Measurements from ENCODE around the gene CHMP4A.
"Not testable (repeated sequence)": the region's sequence is repeated elsewhere in the genome, so short reads cannot be mapped to it uniquely, and the experiment has no call there.

CHMP4A gene

GRCh38 chr14:24219080-24219479, 5.8 kb upstream of the CHMP4A start:
- Histone ChIP-seq H4K20me1 (ENCODE audit: low read depth, low read length) (no peaks in the 10 kb centered on the region), H3K36me3 (ENCODE audit: low read length) (no peaks in the 10 kb centered on the region), H3K79me2 (ENCODE audit: insufficient read depth, low read length) (peaks cover 40% of the 10 kb centered on the region), H3K27ac (ENCODE audit: low read depth, low read length) (no peak overlapping the region), H3K9me3 (ENCODE audit: insufficient read depth, low read length) (no peaks in the 10 kb centered on the region), H3F3A (ENCODE audit: insufficient read depth) (peaks cover 19% of the 10 kb centered on the region), H3K9ac (ENCODE audit: low read length) (no peak overlapping the region), H3K4me3 (ENCODE audit: insufficient read depth, low read length, poor library complexity, severe bottlenecking) (no peak overlapping the region), H3K9me2 (replicated peaks; ENCODE audit: insufficient read depth, low read length) (no peaks in the 10 kb centered on the region), H3K4me2 (ENCODE audit: low read depth, low read length, poor library complexity, severe bottlenecking) (no peak overlapping the region), H3K27me3 (ENCODE audit: low read length) (no peaks in the 10 kb centered on the region), H2AFZ (ENCODE audit: low read depth, low read length, severe bottlenecking) (no peak overlapping the region)
- TF ChIP-seq, protein P1, sequence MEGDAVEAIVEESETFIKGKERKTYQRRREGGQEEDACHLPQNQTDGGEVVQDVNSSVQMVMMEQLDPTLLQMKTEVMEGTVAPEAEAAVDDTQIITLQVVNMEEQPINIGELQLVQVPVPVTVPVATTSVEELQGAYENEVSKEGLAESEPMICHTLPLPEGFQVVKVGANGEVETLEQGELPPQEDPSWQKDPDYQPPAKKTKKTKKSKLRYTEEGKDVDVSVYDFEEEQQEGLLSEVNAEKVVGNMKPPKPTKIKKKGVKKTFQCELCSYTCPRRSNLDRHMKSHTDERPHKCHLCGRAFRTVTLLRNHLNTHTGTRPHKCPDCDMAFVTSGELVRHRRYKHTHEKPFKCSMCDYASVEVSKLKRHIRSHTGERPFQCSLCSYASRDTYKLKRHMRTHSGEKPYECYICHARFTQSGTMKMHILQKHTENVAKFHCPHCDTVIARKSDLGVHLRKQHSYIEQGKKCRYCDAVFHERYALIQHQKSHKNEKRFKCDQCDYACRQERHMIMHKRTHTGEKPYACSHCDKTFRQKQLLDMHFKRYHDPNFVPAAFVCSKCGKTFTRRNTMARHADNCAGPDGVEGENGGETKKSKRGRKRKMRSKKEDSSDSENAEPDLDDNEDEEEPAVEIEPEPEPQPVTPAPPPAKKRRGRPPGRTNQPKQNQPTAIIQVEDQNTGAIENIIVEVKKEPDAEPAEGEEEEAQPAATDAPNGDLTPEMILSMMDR (IDR thresholded peaks at IDR 0.05; ENCODE audit: insufficient read depth, low read length, poor library complexity, severe bottlenecking), result no peak
- TF ChIP-seq EZH2phosphoT487 (conservative IDR thresholded peaks at IDR 0.05; ENCODE audit: low read length), result no peak

DNA sequence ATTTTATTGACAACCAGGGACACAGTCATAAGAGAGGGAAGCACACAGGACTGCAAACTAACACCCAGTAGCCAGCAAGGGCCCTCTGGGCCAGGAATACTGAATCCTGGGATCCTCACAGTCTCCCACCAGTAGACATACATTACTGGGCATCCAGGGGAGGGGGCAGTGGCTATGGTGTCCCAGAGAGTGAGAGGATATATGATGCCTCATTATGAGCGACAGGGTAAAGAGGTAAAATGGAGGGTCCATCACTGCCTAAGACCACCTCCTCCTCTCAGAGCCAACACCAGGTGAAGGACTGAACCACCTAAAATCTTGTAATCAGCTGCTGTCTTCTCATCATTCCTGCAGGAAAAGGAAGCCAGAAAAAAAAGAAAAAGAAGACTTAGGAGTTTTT, 3.6 kb upstream of the CHMP4A start:
- H2AFZ ChIP-seq (ENCODE audit: low read depth, low read length, severe bottlenecking); H3K4me3 ChIP-seq (ENCODE audit: insufficient read depth, low read length, poor library complexity, severe bottlenecking); H3K36me3 ChIP-seq (ENCODE audit: low read length); H3K27ac ChIP-seq (ENCODE audit: low read depth, low read length); H4K20me1 ChIP-seq (ENCODE audit: low read depth, low read length); H3K9ac ChIP-seq (ENCODE audit: low read length); H3K9me2 ChIP-seq (replicated peaks; ENCODE audit: insufficient read depth, low read length); H3K4me2 ChIP-seq (ENCODE audit: low read depth, low read length, poor library complexity, severe bottlenecking); H3K27me3 ChIP-seq (ENCODE audit: low read length); H3K9me3 ChIP-seq (ENCODE audit: insufficient read depth, low read length): not testable (repeated sequence)
- Histone ChIP-seq H3F3A (ENCODE audit: insufficient read depth) (peaks cover 26% of the 10 kb centered on the region), H3K79me2 (ENCODE audit: insufficient read depth, low read length) (peaks cover 22% of the 10 kb centered on the region)

GRCh38 chr14:24216345-24216699, 3.0 kb upstream of the CHMP4A start:
- H3K4me3 ChIP-seq (ENCODE audit: insufficient read depth, low read length, poor library complexity, severe bottlenecking), result no peak overlapping the region
- peaks cover 26% of the 10 kb centered on the region for H3F3A ChIP-seq (ENCODE audit: insufficient read depth)
- H3K9ac ChIP-seq (ENCODE audit: low read length), result peak overlapping the region; percentile 87; the same call in 1 of the 2 replicates
- peaks cover 16% of the 10 kb centered on the region for H3K79me2 ChIP-seq (ENCODE audit: insufficient read depth, low read length)
- H2AFZ ChIP-seq (ENCODE audit: low read depth, low read length, severe bottlenecking), result no peak overlapping the region
- H3K9me2 ChIP-seq (replicated peaks; ENCODE audit: insufficient read depth, low read length), result no peaks in the 10 kb centered on the region
- H3K36me3 ChIP-seq (ENCODE audit: low read length), result no peaks in the 10 kb centered on the region
- 0 out of 2 replicates have a peak overlapping the region, but pooled peaks have one; percentile 74 for H3K27ac ChIP-seq (ENCODE audit: low read depth, low read length)
- peak overlapping the region; percentile 59 for H3K4me2 ChIP-seq (ENCODE audit: low read depth, low read length, poor library complexity, severe bottlenecking)
- no peaks in the 10 kb centered on the region for H4K20me1 ChIP-seq (ENCODE audit: low read depth, low read length)
- H3K27me3 ChIP-seq (ENCODE audit: low read length), result no peaks in the 10 kb centered on the region
- TF ChIP-seq EZH2phosphoT487 (conservative IDR thresholded peaks at IDR 0.05; ENCODE audit: low read length), result no peak
- TF ChIP-seq, protein P1 (IDR thresholded peaks at IDR 0.05; ENCODE audit: insufficient read depth, low read length, poor library complexity, severe bottlenecking), result no peak
- no peaks in the 10 kb centered on the region for H3K9me3 ChIP-seq (ENCODE audit: insufficient read depth, low read length)

DNA sequence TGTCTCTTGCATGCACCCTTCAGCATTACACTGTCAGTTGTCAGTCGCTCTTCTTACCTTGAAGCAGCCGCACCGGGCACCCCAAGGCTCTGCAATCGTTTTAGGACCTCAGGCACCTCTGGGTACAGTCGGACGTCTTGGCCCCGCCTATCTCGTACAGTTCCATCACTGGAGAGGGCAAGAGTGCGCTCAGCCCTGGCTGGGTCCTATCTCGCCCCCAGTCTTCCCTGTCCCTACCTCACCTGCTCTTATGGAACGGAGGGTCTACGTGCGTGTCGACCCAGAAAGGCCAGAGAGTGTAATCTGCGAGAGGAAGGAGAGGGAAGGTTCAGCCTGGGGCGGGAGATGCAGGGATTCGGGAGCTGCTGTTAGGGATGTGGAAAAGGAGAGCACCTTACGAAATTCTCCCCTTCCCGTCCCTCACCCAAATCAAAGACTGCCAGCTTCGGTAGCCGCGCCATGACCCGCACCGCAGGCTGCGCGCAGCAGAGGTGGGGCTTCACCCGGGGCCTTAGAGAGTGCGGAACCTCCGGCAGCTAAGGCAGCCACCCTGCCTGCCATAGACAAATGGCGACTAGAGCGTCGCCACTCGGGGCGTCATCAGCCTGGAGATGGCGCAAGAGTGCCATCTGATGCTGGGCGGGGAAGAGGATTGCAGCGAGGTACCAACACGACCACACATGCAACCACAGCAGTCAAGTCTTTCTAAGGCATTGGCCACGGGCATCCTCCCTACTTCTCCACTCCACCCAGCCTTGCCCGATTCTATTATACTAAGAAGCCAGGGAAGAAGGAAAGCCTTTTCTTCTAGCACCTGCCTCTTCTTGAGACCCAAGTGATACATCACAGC, 2.4 kb upstream of the CHMP4A start, which contains the start of gene MDP1:
Gene MDP1, minus strand, starts transcription at position 572 of the 850 bp plus-strand sequence. Its CDS starts 111 bp downstream, at position 461.
- H3K9ac ChIP-seq (ENCODE audit: low read length), result peak within 1 kb of the TSS; percentile 87
- no peaks in the 10 kb centered on the region for H3K9me2 ChIP-seq (replicated peaks; ENCODE audit: insufficient read depth, low read length)
- peaks cover 26% of the 10 kb centered on the region for H3F3A ChIP-seq (ENCODE audit: insufficient read depth)
- H3K79me2 ChIP-seq (ENCODE audit: insufficient read depth, low read length), result peaks cover 10% of the 10 kb centered on the region
- H3K27me3 ChIP-seq (ENCODE audit: low read length), result no peaks in the 10 kb centered on the region
- no peaks in the 10 kb centered on the region for H4K20me1 ChIP-seq (ENCODE audit: low read depth, low read length)
- no peaks in the 10 kb centered on the region for H3K9me3 ChIP-seq (ENCODE audit: insufficient read depth, low read length)
- peak within 1 kb of the TSS; percentile 74 for H3K27ac ChIP-seq (ENCODE audit: low read depth, low read length)
- peak within 1 kb of the TSS; percentile 59 for H3K4me2 ChIP-seq (ENCODE audit: low read depth, low read length, poor library complexity, severe bottlenecking)
- H3K36me3 ChIP-seq (ENCODE audit: low read length), result no peaks in the 10 kb centered on the region
- peak within 1 kb of the TSS; percentile 63 for H3K4me3 ChIP-seq (ENCODE audit: insufficient read depth, low read length, poor library complexity, severe bottlenecking)
- TF ChIP-seq EZH2phosphoT487 (conservative IDR thresholded peaks at IDR 0.05; ENCODE audit: low read length), result no peak
- TF ChIP-seq, protein P1 (IDR thresholded peaks at IDR 0.05; ENCODE audit: insufficient read depth, low read length, poor library complexity, severe bottlenecking), result peak; percentile 58
- H2AFZ ChIP-seq (ENCODE audit: low read depth, low read length, severe bottlenecking), result peak within 1 kb of the TSS; percentile 41
